Measurements from ENCODE around the gene ALDOC.

Gene ALDOC

GRCh38 chr17:28552176-28552999, 24.3 kb downstream of the ALDOC start, which contains the start of gene UNC119:
UNC119 (minus strand) TSS chr17:28552624; CDS start chr17:28552557, 67 bp downstream.
- DNase-seq (ENCODE audit: low read depth), result peak; percentile 61

- DNase-seq (ENCODE audit: low read depth), result no peak
These were observed 25.1 kb downstream of the ALDOC start for GRCh38 chr17:28551421-28552175.

GRCh38 chr17:28550858-28551257, 25.8 kb downstream of the ALDOC start:
- DNase-seq (ENCODE audit: low read depth), result no peak

GRCh38 chr17:28549236-28550132, 27.2 kb downstream of the ALDOC start:
- DNase-seq (ENCODE audit: low read depth), result peak; percentile 66

GRCh38 chr17:28548417-28549130, 28.1 kb downstream of the ALDOC start:
- DNase-seq (ENCODE audit: low read depth), result no peak

GRCh38 chr17:28547623-28548416, 28.9 kb downstream of the ALDOC start:
- DNase-seq (ENCODE audit: low read depth), result no peak

GRCh38 chr17:28547096-28547622, 29.5 kb downstream of the ALDOC start:
- no peak for DNase-seq (ENCODE audit: low read depth)

GRCh38 chr17:28545787-28546415, 30.8 kb downstream of the ALDOC start:
- DNase-seq (ENCODE audit: low read depth), result no peak

GRCh38 chr17:28545141-28545503, 31.6 kb downstream of the ALDOC start:
- DNase-seq (ENCODE audit: low read depth), result no peak

GRCh38 chr17:28544402-28545140, 32.1 kb downstream of the ALDOC start:
- DNase-seq (ENCODE audit: low read depth), result no peak

- no peak for DNase-seq (ENCODE audit: low read depth)
These were observed 35.3 kb downstream of the ALDOC start for GRCh38 chr17:28541439-28541838.

- no peak for DNase-seq (ENCODE audit: low read depth)
These were observed 36.5 kb downstream of the ALDOC start for GRCh38 chr17:28540231-28540630.

- DNase-seq (ENCODE audit: low read depth), result no peak
These were observed 38.3 kb downstream of the ALDOC start for GRCh38 chr17:28538296-28538895.

- DNase-seq (ENCODE audit: low read depth), result no peak
These were observed 39.5 kb downstream of the ALDOC start for GRCh38 chr17:28537219-28537610.

GRCh38 chr17:28536532-28537218, 40.0 kb downstream of the ALDOC start:
- no peak for DNase-seq (ENCODE audit: low read depth)

GRCh38 chr17:28534740-28535375, 41.8 kb downstream of the ALDOC start:
- no peak for DNase-seq (ENCODE audit: low read depth)

- no peak for DNase-seq (ENCODE audit: low read depth)
These were observed 43.4 kb downstream of the ALDOC start for GRCh38 chr17:28533091-28533807.
